GM21360 (cell line): ENCODE measurements around the gene PGBD4.

ENCODE experiments used
- ATAC-seq: cut with Tn5 transposase; IDR thresholded peaks from one replicate; pipeline ENCODE4 v1.9.1; 2021; ENCODE audit warnings: mild to moderate bottlenecking, moderate library complexity; ENCODE audit not compliant: unreplicated experiment

The PGBD4 gene

GRCh38 chr15:34101366-34102174, at the start of gene PGBD4, which contains the start of gene EMC7:
Gene PGBD4 (plus strand): TSS chr15:34102083. CDS start chr15:34102532, 449 bp downstream.
Gene EMC7 (minus strand): TSS chr15:34101862. CDS start chr15:34101839, 23 bp downstream.
- ATAC-seq, result peak; percentile 94

GRCh38 chr15:34054081-34054707, 47.7 kb upstream of the PGBD4 start:
- ATAC-seq, result no peak

GRCh38 chr15:34055868-34056595, 45.9 kb upstream of the PGBD4 start:
- ATAC-seq, result no peak

- no peak for ATAC-seq
These were observed 45.0 kb upstream of the PGBD4 start for GRCh38 chr15:34056911-34057310.

GRCh38 chr15:34059476-34059875, 42.4 kb upstream of the PGBD4 start:
- ATAC-seq, result no peak

- no peak for ATAC-seq
These were observed 41.9 kb upstream of the PGBD4 start for GRCh38 chr15:34059946-34060345.

- no peak for ATAC-seq
These were observed 37.4 kb upstream of the PGBD4 start for GRCh38 chr15:34064438-34064837.

GRCh38 chr15:34065261-34065660, 36.6 kb upstream of the PGBD4 start:
- ATAC-seq, result no peak

GRCh38 chr15:34065941-34066340, 35.9 kb upstream of the PGBD4 start:
- no peak for ATAC-seq

GRCh38 chr15:34070003-34070402, 31.9 kb upstream of the PGBD4 start:
- no peak for ATAC-seq

GRCh38 chr15:34076785-34077184, 25.1 kb upstream of the PGBD4 start:
- no peak for ATAC-seq

GRCh38 chr15:34078900-34079299, 23.0 kb upstream of the PGBD4 start:
- ATAC-seq, result no peak

- no peak for ATAC-seq
These were observed 22.0 kb upstream of the PGBD4 start for GRCh38 chr15:34079904-34080303.

- ATAC-seq, result no peak
These were observed 17.8 kb upstream of the PGBD4 start for GRCh38 chr15:34084086-34084485.

- ATAC-seq, result no peak
These were observed 16.1 kb upstream of the PGBD4 start for GRCh38 chr15:34085746-34086145.

GRCh38 chr15:34099914-34100313, 2.0 kb upstream of the PGBD4 start:
- no peak for ATAC-seq

- ATAC-seq, result peak; percentile 19
These were observed 467 bp downstream of the PGBD4 start for GRCh38 chr15:34102175-34102925.

- no peak for ATAC-seq
These were observed 4.5 kb downstream of the PGBD4 start for GRCh38 chr15:34106423-34106822.

- no peak for ATAC-seq
These were observed 5.4 kb downstream of the PGBD4 start for GRCh38 chr15:34107315-34107714.

- ATAC-seq, result no peak
These were observed 8.1 kb downstream of the PGBD4 start for GRCh38 chr15:34109797-34110663.
